Stimulated activated CD8-positive, alpha-beta memory T cell treated with anti-CD3 and anti-CD28 coated beads, Interleukin-4, amount 100 ng/mL, for 1 hour (primary cell): ENCODE measurements around the gene SHISA5.

Experiments
- DNase-seq, 2 donors: peaks; one replicate each; pipeline ENCODE4 v3.0.0-alpha.2; 2020; ENCODE audit warnings: low read depth in 2 of 2, low spot score in 1 of 2

SHISA5 gene

GRCh38 chr3:48432411-48433371, 71.3 kb downstream of the SHISA5 start:
- no peak for DNase-seq

DNA sequence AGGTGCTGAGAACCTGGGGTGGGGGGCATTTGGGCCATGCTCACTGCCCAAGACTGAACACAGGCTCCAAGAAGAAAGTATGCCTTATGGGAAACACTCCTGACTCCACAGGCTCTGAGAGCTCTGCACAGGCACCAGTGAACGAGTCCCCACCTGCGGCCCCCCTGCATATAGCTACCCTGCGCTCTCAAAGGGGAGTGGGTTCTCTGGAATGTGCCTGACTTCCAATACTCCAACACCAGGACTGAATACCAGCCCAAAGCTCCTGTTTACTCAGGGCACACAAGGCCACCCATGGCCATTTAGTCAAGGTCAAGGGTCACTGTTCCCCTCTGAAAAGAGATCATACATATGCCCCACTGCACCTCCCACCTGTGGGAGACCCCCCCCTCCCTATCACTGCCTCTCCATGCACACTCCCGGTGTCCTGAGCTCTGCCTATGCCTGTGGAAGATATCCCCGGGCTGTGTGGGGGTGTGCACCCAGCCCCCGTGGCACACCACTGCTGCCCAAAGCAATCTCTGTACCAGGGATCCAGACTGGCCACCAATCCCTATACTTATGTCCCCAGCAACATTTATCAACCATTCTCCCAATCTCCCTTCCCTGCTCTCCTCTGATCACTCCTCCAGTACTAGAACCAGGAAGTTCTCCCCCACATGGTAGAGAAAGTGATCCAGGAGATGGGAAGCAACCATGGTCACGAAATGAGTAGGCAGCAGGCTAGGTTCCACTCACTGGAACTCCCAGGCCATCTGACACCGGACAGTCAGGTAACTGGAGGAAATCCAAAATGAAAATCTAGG, 72.5 kb downstream of the SHISA5 start:
- no peak for DNase-seq

GRCh38 chr3:48430708-48431101, 73.3 kb downstream of the SHISA5 start:
- no peak for DNase-seq

DNA sequence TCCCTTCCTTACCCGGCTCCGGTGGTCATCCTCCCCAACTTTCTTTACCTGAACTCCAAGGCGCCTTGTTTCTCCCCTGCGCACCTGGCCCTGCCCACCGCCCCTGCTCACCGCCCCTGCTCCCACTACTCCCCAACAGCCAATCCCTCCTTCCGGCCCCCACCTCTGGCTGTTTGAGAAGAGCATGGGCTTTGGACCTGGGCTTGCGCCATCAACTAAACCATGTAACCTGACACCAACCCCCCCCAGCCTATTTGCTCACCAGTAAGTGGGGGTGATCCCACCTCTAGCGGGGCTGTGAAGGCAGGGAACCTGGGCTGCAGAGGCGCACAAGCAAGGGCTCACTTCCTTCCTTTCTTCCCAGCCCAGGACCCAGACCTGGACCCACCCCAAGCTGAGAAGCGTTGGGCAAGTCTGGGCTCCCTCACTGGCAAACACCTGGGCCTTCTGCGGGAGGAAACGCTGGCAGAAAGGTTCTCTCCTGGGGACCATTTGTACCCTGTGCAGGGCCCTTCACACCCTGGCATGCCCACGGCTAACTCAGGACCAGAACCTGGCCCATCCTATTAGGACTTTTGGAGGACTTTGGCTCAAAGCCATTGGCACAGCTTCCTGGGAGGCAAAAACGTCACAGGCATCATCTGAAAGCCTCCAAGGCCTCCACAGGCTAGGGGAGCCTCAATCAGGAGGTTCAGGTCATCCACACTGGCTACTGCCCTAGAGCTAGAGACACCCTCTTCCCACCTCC, 73.8 kb downstream of the SHISA5 start, which contains the start of gene PLXNB1:
PLXNB1 (minus strand) TSS at position 127 of the 748 bp plus-strand sequence. CDS start 5,475 bp downstream, outside the sequence.
- DNase-seq = no peak

DNA sequence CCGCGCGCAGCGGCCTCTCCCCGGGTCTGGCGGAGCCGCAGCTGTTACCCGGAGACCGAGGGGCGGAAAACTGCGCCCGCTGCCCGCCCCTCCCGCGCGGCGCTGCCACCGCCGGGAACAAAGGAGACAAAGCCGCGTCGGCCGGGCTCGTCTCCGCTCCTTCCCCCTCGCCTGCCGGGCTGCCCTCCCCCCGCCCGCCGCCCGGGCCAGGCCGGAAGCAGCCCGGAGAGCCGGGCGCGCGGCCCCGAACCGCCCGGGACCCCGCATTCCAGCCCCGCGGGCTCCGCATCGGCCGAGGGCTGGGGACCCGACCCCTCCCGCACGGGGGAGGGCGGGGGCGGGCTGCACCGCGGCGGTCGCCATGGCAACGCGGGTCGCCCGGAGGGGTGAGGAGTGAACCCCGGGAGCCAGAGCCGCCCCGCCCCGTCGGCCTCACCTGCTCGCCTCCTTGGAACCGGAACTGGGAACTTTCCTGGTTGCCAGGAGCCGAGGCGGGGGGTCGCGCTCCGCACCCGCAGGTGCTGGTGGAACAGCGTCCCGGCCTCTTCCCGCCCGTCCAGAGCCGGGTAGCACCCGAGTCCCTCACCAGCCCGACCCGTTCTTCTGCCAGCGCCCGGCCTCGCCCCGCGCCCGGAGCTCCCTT, 74.5 kb downstream of the SHISA5 start:
- DNase-seq = peak in 1 of 2 donors; percentile 34

DNA sequence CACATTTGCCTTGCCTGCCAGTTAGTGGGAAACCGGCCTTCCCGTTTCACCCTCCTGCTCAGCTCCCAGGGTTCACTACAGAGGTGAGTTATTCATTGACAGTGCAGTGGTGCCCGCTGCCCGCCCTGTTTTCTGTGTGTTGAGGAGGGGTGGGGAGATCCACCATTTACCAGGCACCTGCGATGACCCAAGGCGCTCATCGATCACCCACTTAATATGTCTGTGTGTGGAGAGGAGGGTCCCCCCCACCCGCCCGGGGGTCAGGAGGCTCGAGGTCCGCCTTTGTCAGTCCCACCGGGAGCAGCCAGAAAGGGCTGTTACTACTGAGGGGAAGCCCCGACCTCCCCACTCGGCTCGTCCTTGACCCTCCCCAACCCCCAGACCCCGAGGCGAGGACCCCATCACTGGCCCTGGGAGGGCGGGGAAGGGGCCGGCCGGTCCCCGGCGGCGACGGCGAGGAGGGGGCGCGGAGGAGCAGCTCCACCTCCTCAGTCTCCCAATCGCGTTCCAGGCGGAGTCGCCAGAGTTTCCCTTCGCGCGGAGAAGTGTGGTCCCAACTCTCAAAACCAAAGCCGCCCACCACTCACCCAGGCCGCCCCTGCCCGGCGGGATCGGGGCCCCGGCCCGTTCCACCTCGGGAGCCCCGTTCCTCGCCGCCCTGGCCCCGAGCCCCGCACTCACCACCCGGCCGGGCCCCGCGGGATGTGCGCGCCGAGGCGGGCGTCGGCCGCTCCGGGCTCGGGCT, 75.2 kb downstream of the SHISA5 start:
- DNase-seq = no peak

DNA sequence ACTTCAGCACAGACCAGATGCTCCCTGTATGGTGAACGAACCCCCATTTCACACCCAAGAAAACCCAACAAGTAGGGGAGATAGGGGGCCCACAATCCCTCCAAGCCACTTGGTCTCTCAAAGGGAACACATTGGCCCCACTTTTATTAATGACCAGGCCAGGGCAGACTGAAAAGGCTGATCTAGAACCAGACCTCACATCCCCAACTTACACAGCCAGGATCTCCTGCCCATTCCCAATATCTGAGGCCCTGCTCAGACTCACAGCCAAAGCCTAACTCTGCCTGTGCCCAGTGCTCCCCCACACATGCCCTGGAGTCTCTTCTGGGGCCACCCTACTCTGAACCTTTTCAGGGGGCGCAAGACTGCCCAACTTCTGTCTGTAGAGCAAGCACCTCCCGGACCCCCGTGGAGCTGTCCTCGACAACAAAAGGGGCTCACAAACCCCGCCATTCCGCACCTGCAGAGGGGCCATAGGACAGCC, 75.8 kb downstream of the SHISA5 start:
- no peak for DNase-seq

DNA sequence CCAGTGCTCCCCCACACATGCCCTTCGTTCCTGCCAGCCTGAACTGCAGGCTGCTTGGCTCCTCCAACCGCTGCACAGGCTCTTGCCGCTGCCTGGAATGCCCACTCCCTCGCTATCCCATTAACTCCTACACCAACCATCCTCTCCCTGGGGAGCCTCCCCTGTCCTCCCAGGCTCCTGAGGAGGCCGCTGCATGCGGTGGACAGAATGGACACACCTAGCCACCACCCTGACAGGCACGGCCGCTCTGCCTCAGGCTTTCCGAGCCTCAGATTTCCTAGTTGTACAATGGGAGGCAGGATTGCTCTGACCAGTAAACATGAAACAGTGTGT, 76.4 kb downstream of the SHISA5 start:
- no peak for DNase-seq

DNA sequence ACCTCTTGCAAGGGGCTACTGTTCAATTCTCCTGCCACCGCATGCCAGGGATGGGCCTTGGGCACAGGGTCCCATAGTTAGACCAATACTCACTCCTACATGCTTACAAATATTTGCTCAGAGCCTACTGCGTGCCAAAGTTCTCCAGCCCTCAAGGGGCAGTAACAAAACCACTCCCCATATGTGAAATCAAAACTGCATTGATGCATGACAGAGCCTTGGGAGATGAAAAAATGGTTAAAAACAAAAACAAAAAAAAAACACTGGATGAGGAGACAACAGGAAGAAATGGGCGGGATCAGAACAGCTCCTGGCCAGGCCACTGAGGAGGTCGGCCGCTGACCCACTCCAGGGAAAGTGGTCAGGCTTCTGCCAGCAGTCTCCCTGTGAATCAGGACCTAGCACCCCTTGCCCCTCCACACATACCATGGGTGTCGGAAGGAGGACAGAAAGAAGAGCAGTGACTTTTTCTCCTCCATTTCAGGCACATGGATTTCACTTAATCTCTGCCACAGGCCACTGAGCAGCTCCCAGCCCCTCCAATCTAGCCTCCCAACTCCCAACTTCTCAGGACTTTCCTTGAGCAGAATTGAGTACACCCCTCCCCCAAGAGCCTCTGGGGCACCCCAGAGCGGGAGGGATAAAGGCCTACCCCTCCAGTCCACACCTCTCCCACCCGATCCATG, 76.9 kb downstream of the SHISA5 start:
- no peak for DNase-seq

DNA sequence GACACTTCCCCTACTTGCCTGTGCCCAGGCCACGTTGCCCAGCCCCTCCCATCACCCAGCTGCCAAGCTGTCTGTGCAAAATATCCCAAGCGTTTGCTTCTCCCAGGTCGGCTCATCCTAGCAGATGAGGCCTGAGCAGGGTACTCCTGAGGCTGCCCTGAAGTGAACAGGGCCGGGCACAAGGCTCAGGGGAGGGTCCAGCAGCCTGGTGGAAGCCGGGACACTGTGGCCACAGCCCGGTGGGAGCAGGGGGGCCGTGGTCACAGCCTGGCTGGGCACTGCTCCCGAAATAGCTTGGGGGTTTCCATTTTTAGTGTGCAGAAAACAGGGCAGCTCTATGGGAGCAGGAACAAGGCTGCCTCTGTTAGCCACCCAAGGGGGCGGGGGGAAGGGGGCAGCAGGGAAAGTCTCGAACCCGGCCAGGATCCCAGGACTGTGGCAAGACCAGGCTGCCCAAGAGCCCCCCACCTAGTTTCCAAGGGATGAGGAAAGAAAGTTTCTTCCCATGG, 77.5 kb downstream of the SHISA5 start:
- DNase-seq = no peak

- DNase-seq = no peak
Measured at GRCh38 chr3:48425281-48425812, 78.6 kb downstream of the SHISA5 start.

DNA sequence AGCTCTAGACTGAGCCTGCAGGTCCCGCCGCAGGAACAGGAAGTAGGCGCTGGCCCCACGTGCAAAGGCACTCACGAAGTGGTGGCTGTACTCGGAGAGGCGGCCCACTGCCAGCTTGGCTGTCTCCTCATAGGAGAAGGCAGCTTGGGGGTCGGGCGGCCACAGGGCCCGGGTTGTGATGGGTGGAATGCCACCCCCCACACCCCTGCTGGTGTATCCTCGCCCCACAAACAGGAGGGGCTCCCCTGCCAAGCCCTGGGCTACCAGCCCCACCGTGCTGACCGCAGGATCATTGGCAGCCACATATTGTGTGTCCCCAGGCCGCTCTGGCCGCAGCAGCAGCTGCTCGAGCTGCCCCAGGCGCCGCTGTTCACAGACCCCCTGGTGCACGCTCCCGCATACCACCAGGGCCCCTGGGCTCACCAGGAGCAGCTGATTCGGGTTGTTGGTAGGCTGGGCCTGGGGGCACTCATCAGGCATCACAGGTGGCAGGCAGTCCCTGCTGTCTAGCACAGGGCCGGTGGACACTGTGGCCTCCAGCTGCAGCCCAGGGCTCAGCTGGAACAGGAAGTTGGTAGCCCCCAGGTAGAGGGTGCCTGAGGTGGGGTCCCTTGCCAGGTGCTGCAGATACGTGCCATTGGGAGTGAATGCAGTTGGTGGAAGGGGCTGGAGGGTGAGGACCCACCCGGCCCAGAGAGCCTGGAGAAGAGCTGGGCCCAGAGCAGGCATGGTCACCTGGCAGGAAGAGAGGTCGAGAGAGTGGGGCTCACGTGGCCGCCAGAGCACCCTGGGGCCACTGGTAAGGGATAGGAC, 79.9 kb downstream of the SHISA5 start:
- DNase-seq = no peak

DNA sequence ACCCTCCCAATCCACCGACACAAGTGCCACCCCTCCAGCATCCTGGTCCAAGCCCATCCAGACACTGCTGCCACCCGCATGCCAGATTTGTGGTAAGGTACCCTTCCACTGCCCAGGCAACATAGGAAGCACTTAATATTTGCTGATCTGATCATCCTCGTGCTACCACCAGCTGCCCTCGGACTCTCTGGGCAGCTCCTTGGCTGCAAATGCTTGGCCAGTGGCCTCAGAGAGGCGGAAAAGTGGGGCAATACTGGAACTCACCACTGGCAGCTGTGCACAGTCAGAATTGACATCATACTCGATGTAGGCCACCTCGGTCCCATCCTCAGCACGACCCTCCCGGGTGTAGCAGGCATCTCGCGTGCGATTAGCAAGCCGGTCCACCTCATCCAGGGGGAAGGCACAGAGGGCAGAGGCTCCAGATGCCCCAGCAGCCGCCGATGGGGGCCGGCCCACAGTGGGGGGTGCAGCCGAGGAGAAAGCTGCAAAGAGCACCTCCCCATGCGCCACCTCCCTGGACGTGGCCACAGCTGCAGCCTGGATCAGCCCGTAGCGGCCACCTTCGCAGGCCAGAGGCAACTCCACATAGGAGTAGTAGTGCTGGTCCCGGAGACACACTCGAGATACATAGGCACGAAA, 80.6 kb downstream of the SHISA5 start:
- no peak for DNase-seq

DNA sequence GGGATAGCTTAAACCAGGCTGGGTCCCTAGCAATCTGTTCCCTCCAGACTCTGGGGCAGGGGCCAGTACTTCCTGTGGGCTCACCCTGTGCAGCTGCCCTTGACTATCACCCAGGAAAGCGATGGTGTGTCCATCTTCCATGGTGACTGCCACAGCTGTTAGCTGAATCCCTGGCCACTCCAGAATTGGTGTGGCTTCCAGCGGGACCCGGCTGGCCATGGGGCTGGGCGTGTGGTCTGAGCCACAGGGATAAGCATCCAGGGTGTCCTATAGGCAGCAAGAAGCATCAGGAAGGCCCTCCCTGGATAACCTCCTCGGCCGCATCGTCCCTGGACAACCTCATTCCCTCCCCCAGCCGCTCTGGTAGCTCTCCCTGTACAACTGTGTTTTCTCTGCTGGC, 81.3 kb downstream of the SHISA5 start:
- no peak for DNase-seq

- no peak for DNase-seq
Measured at GRCh38 chr3:48422272-48422671, 81.7 kb downstream of the SHISA5 start.

DNA sequence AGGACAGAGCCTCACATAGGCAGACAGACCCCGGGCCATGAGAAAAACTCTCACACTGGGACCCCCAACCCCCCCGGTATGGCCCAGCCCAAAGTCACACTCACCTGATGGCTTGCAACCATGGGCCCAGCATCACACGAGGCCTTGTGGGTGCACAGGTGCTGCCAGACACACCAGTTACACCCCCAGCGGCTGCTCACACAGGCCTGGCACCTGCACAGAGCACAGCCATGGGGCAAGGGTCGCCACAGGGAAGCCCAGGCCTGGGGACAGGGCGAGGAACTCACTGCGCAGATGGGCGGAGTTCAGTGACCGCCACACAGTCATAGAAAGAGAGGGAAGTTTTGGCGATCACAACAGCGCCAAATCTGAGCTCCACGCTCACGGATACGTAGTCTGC, 83.4 kb downstream of the SHISA5 start:
- no peak for DNase-seq

DNA sequence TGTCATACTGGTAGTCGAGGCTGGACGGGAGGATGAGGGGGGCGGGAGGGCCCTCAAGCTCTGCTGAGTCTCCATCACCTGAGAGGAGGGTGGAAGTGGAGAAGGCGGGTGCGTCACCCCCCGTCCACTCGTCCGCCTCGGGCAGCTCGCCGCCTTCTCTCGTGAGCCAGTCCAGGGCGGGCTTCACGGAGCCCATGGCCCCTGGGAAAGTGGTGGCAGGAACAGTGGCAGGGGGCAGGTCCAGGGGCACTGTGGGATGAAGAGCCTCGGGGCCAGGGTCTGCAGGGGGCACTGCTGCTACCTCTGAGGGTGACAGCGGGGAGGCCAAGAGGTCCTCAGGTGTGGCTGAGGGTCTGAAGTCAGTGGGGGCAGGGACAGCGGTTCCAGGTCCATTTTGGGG, 84.4 kb downstream of the SHISA5 start:
- no peak for DNase-seq

DNA sequence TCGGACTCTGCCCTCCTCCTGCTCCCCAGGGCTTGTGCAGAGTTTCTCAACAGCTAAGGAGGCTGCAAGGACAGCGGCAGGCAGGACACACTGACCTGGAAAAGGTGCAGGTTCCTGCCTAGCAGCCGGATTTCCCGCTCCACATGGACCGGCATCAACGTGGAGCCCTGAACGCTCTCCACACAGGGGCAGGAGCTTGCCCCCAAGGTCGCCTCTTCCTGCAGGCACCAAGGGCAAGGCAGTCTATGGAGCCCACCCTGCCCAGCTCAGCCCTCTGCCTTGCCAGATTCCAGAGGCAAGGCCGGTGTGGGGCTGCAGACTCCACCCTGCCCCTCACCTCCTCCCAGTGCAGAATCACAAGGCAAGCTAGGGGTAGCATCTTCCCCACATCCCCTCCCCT, 84.8 kb downstream of the SHISA5 start:
- DNase-seq = no peak
